ENCODE measurements around the gene PHLPP1.

Gene PHLPP1

DNA sequence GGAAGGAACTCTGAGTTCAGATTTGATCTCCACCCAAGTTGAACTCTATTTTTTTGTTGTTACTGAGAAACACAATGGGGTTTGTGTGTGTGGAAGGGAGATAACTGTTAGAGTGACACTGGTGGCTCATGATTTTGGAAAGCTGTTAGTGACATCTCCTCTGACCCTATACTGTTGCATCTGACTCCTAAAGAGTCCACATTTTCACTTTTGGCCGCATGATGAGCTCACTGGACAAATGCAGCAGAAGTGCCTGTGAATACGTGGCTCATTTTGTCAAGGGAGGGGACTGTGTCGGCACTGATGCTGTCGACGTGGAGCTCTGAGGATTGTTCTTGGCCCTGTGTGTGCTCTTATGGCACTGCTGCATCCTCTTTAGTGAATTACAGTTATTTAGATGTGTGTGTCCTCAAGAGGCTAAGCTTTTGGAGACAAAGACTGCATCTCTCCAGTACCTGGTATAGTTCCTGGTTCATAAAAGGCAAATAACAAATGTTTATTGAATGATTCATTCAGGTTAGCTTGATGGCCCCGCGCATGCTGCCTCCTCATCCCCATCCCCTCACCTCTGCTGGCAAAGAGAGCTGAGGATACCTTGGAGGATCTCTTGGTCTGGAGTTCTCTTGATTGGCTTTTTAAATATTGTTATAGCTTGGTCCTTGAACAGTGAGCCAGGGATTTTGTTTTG is 135.4 kb downstream of the PHLPP1 start:
- DNase-seq (ENCODE audit: low spot score) = no peak

DNA sequence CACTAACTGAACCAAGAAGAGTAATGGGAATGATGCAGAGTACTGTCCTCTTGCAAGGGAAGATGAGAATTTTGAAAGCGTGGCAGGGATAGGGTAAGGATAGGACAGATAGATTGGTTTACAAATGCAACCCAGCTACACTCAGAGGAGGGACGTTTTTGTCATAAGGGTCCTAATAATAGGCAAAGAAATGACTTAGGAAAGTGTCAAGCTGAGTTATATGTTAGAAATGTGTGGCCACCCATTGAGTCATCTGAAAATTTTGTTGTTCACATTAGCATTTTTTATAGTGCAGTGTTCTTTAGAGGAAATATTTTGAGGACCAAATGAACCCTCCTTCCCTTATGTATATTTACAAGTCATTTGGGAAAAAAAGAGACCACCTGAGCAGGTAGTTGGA is 137.5 kb downstream of the PHLPP1 start:
- DNase-seq (ENCODE audit: low spot score) = no peak

GRCh38 chr18:62856294-62856693 is 141.0 kb downstream of the PHLPP1 start:
- no peak for DNase-seq (ENCODE audit: low spot score)

GRCh38 chr18:62857263-62857976 is 142.1 kb downstream of the PHLPP1 start:
- no peak for DNase-seq (ENCODE audit: low spot score)

- no peak for DNase-seq (ENCODE audit: low spot score)
Observed at GRCh38 chr18:62860062-62860461, 144.7 kb downstream of the PHLPP1 start.

DNA sequence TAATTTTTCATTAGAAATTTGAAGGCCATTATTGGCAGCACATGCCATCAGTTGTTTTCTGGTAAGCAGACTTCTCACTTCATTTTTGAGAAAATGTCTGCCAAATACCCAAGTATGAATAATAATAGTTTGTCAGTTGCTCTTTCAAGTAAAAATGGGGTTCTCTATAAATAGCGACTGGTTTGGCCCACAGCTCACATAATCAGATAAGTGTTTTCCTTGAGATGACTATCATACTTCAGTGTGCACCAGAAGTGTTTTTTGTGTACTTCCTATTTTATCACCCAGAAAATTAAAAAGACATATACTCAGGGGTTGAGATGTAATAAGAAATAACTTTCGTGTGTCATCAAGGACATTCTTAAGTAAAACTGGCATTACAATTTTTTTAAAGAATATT is 147.1 kb downstream of the PHLPP1 start:
- no peak for DNase-seq (ENCODE audit: low spot score)

DNA sequence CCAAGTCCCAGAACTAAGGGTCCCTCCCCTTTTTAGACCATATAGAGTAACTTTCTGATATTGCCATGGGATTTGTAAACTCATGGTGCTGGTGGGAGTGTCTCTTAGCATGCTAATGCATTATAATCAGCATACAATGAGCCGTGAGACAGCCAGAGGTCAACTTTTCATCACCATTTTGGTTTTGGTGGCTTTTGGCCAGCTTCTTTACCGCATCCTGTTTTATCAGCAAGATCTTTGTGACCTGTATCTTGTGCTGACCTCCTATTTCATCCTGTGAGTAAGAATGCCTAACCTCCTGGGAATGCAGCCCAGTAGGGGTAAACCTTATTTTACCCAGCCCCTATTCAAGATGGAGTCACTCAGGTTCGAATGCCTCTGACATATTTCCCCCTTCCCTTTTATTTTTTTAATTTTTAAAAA is 148.2 kb downstream of the PHLPP1 start:
- DNase-seq (ENCODE audit: low spot score) = no peak

GRCh38 chr18:62865498-62865897 is 150.2 kb downstream of the PHLPP1 start:
- no peak for DNase-seq (ENCODE audit: low spot score)

DNA sequence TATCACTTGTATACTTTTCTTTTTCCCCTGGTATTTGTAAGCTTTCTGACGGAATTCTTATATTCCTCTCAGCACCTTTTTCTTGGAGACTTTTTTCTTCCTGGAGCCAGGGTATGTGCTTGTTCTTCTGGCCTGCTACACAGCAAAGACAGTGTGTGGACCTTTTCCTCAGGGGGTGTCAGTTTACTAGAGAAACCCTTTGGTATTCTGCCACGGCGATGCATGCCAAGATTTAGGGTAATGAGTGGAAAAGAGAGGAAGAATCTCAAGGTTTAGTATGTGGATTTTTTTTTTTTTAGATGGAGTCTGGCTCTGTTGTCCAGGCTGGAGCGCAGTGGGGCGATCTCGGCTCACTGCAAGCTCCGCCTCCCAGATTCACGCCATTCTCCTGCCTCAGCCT is 152.2 kb downstream of the PHLPP1 start:
- DNase-seq (ENCODE audit: low spot score) = no peak

DNA sequence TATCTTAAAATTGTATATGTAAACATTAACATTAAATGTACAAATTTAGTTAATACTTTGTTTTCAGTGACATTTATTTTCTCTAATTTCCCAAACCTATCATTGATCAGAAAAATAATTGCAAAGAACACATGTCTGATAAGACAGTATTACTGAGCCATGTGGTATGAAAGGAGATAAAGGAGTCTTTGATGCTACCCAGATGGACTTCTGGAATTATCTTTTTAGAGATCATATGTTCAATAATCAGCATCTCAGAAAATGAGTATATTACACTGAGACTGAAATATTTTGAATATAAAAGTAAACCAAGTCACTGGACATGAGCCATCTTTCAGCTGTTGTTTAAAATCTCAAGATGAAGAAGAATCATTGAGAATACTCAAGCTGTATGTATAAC is 153.3 kb downstream of the PHLPP1 start:
- no peak for DNase-seq (ENCODE audit: low spot score)

- DNase-seq (ENCODE audit: low spot score) = no peak
Observed at GRCh38 chr18:62870643-62871042, 155.3 kb downstream of the PHLPP1 start.

GRCh38 chr18:62875323-62875722 is 160.0 kb downstream of the PHLPP1 start:
- DNase-seq (ENCODE audit: low spot score) = no peak

DNA sequence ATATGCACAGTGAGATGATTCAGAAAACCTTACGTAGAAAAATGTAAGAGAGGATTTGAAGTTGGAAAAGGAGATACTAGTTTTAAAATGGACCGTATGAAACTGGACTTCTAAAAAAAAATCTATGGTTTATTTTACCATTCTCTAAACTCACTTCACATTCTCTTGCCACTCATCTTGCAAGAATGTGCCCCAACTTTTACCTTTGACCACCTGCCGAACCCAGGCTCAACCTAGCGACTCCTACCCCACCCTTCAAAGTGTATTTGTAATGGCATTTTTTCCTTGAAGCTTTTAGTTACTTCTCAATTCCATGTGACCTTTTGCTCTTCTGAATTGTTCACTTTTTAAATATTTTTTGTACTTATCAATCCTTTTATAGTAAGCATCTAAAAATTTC is 160.8 kb downstream of the PHLPP1 start:
- DNase-seq (ENCODE audit: low spot score) = no peak

GRCh38 chr18:62876828-62877227 is 161.5 kb downstream of the PHLPP1 start:
- DNase-seq (ENCODE audit: low spot score) = no peak

DNA sequence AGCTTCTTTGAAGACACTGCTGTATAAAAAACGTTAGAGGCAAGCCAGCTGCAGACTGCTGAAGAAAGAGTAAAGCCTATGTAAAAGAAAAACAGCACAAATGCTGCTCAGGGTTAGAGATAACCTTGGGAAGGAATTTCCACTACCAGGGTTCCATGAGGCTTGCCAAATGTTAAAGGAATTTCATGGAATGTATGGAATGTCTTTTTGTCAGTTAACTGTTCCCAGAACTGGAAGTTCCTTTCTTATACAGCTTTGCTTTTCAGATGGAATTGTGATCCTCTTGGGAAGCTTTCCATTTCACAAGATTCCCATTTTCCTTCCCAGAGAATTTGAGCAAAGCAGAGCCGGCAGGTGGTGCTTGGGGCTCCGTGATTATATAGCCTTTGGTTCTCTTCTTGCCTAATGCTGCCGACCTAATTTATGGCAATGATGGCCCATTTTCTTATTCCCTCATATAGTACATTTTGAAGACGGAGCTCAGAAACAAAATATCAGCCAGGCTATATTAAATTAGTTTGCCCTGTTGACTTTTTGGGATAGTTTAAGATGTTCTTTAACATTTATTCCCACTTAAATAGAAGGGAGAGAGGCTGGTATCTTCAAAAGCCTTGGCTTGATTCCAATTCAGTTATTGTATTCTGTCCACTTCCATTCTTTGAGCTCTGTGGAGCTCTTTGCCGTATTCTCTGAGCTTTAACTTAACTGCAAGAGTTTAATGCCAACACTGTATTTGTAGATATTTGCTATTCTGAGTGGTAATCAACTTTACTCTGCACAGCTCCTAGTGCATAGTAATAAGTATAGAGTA is 162.3 kb downstream of the PHLPP1 start:
- no peak for DNase-seq (ENCODE audit: low spot score)

GRCh38 chr18:62878305-62878704 is 163.0 kb downstream of the PHLPP1 start:
- DNase-seq (ENCODE audit: low spot score) = no peak

GRCh38 chr18:62880034-62880433 is 164.7 kb downstream of the PHLPP1 start:
- no peak for DNase-seq (ENCODE audit: low spot score)

DNA sequence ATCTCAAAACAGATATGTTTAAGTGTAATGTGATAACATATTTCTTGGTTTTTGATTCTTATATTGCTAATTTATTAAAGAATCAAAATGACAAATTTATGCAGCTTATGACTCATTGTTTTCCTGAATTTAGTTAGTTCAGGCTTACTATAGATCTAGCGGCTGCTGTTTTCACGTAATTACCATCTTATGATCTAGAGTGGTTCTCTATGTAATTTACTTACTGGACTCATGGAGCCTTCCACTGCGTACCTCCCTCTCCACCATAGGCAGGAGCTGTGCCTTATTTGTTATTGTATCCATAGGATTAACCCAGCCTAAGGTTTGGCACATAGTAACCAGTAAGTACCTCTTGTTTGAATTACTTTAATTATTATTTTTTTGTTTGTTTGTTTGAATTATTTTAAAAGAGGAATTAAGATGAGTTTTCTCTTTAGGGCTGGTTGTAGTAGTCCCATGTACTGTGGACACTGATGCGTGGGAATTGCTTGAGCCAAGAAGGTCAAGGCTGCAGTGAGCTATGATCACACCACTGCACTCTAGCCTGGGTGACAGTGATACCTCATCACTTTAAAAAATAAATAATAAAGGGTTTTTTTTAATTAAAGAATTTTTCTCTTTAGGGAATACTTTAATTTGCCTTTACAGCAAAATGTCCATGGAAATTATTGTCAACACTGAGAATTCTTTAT is 165.5 kb downstream of the PHLPP1 start:
- no peak for DNase-seq (ENCODE audit: low spot score)

- DNase-seq (ENCODE audit: low spot score) = no peak
Observed at GRCh38 chr18:62881509-62882016, 166.2 kb downstream of the PHLPP1 start.

DNA sequence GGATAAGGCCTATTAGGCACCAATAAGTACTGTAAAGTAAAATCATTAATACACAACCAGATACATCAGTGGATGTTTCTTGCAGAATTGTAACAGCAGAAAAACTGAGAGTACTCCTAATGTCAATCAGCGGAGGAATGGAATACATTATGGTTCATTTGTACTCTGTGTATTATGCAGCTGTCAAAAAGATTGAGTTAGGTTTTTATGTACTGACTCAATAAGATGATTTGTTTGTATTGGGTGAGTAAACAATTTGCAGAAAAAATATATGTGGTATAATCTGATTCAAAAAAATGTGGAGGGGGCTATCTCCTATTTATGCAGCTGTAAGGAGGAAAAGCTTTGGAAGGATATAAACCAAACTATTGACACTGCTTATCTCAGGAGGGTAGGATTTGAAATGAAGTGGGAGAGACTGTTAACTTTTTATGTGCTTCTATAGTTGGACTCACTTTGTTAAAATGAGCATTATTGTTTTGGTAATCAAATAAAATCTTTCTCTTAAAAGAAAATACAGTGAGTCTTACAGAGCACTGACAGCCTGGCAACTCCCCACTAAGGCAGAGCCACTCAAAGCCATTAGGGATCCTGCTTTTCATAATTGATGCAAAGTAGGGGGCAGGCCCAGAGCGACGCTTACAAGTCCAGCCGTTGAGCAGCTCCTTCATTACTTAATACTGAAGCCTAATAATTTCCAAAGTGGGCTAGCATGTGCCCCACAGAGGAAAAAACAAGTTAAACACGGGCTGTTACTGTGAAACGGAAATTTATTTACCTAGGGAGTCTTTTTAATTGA is 168.8 kb downstream of the PHLPP1 start:
- DNase-seq (ENCODE audit: low spot score) = no peak

DNA sequence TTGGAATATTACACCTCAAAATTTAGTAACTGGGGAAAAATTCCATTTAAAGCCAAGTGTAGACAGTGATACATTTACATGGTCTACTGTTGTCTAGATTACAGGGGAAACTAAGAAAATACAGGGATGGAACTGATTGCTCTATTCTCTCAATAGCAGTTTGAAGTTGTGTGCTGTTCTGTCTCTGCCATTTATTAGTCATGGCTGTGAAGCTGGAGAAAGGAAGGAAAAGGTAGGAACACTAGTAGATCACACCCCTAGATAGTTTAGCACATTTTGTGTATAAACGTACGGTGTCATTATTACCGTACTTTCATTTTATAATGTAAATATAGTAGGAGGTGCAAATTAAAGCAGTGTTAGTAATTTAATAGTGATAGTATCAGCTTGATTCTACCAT is 170.5 kb downstream of the PHLPP1 start:
- no peak for DNase-seq (ENCODE audit: low spot score)

All from CD4-positive, alpha-beta T cell treated with Interleukin-2 at 100 ng/mL for 4 hours (primary cell).